NB4 (cell line): Measurements from ENCODE around the gene C19orf47.

ENCODE experiments used
- MAX ChIP-seq: IDR thresholded peaks from 2 replicates; pipeline ENCODE4 v1.6.1; 2011; ENCODE audit warnings: low read depth, low read length
- MYC ChIP-seq: IDR thresholded peaks from 2 replicates; pipeline ENCODE4 v1.6.1; 2011; ENCODE audit warnings: low read depth, low read length
- POLR2A ChIP-seq: IDR thresholded peaks from 2 replicates; pipeline ENCODE4 v1.6.1; 2011; ENCODE audit warnings: mild to moderate bottlenecking; ENCODE audit not compliant: insufficient read length; ENCODE audit errors: extremely low read depth
- TF ChIP-seq, protein P1 (sequence below): IDR thresholded peaks from one replicate; pipeline ENCODE4 v1.5.1; 2012; ENCODE audit warnings: low read depth, low read length

- TF ChIP-seq, protein P1, sequence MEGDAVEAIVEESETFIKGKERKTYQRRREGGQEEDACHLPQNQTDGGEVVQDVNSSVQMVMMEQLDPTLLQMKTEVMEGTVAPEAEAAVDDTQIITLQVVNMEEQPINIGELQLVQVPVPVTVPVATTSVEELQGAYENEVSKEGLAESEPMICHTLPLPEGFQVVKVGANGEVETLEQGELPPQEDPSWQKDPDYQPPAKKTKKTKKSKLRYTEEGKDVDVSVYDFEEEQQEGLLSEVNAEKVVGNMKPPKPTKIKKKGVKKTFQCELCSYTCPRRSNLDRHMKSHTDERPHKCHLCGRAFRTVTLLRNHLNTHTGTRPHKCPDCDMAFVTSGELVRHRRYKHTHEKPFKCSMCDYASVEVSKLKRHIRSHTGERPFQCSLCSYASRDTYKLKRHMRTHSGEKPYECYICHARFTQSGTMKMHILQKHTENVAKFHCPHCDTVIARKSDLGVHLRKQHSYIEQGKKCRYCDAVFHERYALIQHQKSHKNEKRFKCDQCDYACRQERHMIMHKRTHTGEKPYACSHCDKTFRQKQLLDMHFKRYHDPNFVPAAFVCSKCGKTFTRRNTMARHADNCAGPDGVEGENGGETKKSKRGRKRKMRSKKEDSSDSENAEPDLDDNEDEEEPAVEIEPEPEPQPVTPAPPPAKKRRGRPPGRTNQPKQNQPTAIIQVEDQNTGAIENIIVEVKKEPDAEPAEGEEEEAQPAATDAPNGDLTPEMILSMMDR, result no peak
- TF ChIP-seq POLR2A, result no peak
- no peak for TF ChIP-seq MAX
- no peak for TF ChIP-seq MYC
Observed at GRCh38 chr19:40356681-40357595, 8.7 kb upstream of the C19orf47 start.
